OCI-M2 (cell line): ENCODE results near the gene PHLDB1.
A peak's percentile ranks its signal among the peaks of the same experiment; 100 is the strongest.
"Not testable (repeated sequence)": the region's sequence is repeated elsewhere in the genome, so short reads cannot be mapped to it uniquely, and the experiment has no call there.

Source experiments
- DNase-seq: peaks from one replicate; lab custom pipeline; 2025; ENCODE audit not compliant: unreplicated experiment; lab: John Stamatoyannopoulos, UW

Gene PHLDB1

GRCh38 chr11:118684187-118684586 is 76.8 kb downstream of the PHLDB1 start:
- no peak for DNase-seq

GRCh38 chr11:118687906-118688305 is 80.5 kb downstream of the PHLDB1 start:
- no peak for DNase-seq

- DNase-seq: not testable (repeated sequence)
These were observed 80.9 kb downstream of the PHLDB1 start for GRCh38 chr11:118688339-118688738.

- no peak for DNase-seq
These were observed 81.6 kb downstream of the PHLDB1 start for GRCh38 chr11:118688851-118689502.

- no peak for DNase-seq
These were observed 82.1 kb downstream of the PHLDB1 start for GRCh38 chr11:118689503-118689851.

- peak; percentile 3 for DNase-seq
These were observed 82.6 kb downstream of the PHLDB1 start for GRCh38 chr11:118689852-118690552.

- no peak for DNase-seq
These were observed 83.3 kb downstream of the PHLDB1 start for GRCh38 chr11:118690553-118691304.

- no peak for DNase-seq
These were observed 84.8 kb downstream of the PHLDB1 start for GRCh38 chr11:118691926-118692830.

- DNase-seq: no peak
These were observed 86.8 kb downstream of the PHLDB1 start for GRCh38 chr11:118694185-118694584.

- no peak for DNase-seq
These were observed 87.4 kb downstream of the PHLDB1 start for GRCh38 chr11:118694771-118695170.

- no peak for DNase-seq
These were observed 89.3 kb downstream of the PHLDB1 start for GRCh38 chr11:118696673-118697226.

- DNase-seq: no peak
These were observed 89.9 kb downstream of the PHLDB1 start for GRCh38 chr11:118697346-118697745.

GRCh38 chr11:118699506-118700220 is 92.2 kb downstream of the PHLDB1 start:
- DNase-seq: no peak

GRCh38 chr11:118703563-118704106 is 96.2 kb downstream of the PHLDB1 start:
- no peak for DNase-seq

- DNase-seq: no peak
These were observed 97.8 kb downstream of the PHLDB1 start for GRCh38 chr11:118705111-118705741.

- DNase-seq: no peak
These were observed 98.6 kb downstream of the PHLDB1 start for GRCh38 chr11:118705791-118706545.

- no peak for DNase-seq
These were observed 99.1 kb downstream of the PHLDB1 start for GRCh38 chr11:118706546-118706825.
